CD4-positive, alpha-beta T cell treated with Interleukin-10 for 1 hour (primary cell): ENCODE results near the gene FCN2.
"Not testable (repeated sequence)": the region's sequence is repeated elsewhere in the genome, so short reads cannot be mapped to it uniquely, and the experiment has no call there.

Experiments
- DNase-seq: peaks from one replicate; pipeline ENCODE4 v3.0.0-alpha.2; 2020

Gene FCN2

GRCh38 chr9:134847752-134848432, 32.7 kb upstream of the FCN2 start:
- DNase-seq: no peak

DNA sequence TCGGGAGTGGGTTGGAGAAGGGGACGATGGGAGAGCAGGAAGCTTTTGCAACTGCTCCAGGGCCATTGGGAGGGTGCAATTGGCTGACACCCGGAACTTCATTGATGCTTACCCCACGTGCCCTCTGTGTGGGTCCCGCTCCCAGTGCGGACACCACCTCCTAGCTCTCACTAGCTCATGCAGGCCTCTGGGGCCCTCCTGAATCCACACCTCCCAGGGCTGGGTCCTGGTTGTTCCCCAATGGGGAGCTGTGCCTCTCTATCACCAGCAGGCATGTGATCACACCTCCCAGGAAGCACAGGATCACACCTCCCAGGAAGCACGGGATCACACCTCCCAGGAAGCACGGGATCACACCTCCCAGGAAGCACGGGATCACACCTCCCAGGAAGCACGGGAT, 32.1 kb upstream of the FCN2 start:
- no peak for DNase-seq

GRCh38 chr9:134850611-134851010, 30.0 kb upstream of the FCN2 start:
- DNase-seq: no peak

- DNase-seq: no peak
Measured at GRCh38 chr9:134851020-134851419, 29.6 kb upstream of the FCN2 start.

- DNase-seq: no peak
Measured at GRCh38 chr9:134852906-134853654, 27.5 kb upstream of the FCN2 start.

- no peak for DNase-seq
Measured at GRCh38 chr9:134853893-134854292, 26.7 kb upstream of the FCN2 start.

GRCh38 chr9:134854541-134854981, 26.0 kb upstream of the FCN2 start:
- DNase-seq: no peak

GRCh38 chr9:134855231-134855899, 25.2 kb upstream of the FCN2 start:
- no peak for DNase-seq

GRCh38 chr9:134855900-134856377, 24.7 kb upstream of the FCN2 start:
- no peak for DNase-seq

GRCh38 chr9:134857451-134857850, 23.2 kb upstream of the FCN2 start:
- not testable (repeated sequence) for DNase-seq

GRCh38 chr9:134858051-134858841, 22.4 kb upstream of the FCN2 start:
- no peak for DNase-seq

- DNase-seq: no peak
Measured at GRCh38 chr9:134860510-134860909, 20.1 kb upstream of the FCN2 start.

DNA sequence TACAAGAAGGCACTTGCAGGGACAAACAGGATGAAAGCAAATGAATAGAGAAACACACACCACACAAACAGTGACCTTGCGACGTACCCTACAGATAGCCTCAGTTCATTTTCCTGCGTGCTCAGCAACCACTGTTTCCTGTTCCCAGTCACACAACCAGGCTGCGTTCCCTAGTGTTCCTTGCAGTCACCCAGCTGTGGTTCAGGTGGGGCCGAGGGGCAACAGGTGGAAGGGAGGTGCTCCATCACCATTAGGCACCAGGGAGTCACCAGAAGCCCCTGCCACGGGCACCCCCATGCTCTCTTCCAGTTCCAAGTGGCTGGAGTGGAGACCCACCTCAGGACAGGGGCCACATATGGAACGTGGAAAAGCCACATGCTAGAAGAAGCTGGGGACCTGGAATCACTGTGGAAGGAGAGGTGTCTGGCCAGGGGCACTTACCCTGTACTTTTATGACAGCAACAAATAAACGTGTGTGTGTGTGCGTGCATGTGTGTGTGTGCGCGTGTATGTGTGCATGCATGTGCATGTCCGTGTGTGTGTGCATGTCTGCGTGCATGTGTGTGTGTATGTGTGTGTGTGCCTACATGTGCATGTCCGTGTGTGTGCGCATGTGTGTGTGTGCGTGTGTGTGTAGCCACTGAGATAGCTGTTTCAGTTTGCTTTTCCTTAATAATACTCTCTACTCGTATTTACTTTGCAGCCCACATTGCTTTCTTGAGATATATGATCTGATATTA, 18.8 kb upstream of the FCN2 start:
- DNase-seq: no peak

DNA sequence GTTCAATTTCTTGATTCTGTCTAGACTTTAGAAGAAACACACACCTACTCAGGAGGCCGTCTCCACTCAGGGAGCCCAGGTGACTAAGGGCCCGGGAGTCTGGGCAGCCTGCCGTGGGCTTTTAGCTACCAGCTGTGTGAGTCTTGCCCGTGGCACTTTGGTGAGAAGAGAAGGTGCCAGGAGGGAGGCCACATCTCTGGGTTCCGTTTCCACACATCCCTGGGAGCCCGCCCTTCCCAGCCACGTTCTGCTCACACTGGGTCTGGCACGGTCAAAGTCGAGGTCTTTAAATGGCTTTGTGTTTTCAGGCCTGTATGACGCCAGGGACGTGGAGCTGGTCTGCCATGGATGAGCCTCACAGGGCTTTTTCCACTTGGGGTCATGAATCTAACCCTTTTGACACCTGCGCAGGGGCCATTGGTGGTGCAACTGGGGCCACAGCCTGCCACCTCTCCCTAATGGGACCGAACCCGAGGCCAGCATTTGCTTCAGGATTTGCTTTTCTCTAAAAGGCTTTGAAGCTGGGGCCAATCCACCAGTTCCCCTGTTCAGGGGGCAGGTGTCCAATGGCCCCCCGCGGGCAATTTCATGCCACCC, 17.2 kb upstream of the FCN2 start:
- no peak for DNase-seq

DNA sequence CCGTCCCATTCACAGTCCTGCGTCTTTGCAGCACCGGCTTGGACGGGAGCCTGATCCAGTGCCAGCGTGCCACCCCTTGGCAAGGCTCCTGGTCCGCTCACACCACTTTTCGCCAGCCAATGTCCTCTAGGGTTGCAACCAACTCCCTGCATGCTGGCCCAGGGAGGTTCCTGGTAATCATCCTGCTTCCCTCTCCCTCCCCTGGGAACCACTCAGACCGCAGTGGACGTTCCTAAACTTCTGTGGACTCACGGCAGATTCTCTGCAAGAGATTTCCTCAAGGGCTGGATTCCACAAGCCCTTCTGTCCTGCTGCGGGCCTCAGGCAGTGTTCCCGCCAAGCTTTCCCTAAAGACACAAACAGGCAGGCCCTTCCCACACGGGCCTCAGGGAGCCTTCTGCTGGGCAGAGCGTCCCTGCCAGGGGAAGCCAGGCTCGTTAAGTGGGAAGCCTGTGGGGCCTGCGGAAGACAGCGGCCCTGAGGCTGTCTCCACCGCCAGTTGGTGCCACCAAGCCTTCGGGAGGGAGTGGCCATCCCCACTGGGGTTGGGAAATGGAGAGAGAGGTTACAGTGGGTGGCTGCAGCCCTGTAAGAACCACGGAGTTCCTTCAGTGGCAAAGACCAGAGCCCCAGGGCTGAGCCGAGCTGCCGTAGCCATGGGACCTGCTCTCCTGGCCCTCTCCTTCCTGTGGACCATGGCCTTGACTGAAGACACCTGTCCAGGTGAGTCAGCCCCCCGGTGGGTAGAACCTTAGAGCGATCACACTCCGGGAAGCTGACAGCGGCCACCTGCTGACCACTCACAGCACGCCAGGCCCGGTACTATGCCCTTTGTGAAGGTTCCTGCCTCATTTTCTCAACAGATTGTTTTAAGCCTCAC, 16.4 kb upstream of the FCN2 start:
- DNase-seq: no peak

DNA sequence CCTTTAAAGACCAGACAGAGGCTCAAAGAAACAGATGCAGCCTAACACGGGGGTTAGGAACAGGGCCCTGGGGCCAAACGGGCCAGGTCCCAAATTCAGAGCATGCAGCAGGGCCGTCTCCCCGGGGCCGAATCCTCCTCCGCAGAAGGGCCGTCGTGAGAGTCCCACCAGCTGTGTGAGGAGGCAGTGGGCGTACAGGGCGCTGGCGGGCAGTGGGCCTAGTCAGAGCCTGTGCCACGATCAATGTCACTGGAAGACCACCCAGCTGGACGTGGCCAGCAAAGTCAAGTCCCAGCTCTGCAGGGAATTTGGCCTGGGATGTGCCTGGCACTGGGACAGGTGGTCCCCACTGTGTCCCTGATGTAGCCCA, 15.8 kb upstream of the FCN2 start:
- no peak for DNase-seq

DNA sequence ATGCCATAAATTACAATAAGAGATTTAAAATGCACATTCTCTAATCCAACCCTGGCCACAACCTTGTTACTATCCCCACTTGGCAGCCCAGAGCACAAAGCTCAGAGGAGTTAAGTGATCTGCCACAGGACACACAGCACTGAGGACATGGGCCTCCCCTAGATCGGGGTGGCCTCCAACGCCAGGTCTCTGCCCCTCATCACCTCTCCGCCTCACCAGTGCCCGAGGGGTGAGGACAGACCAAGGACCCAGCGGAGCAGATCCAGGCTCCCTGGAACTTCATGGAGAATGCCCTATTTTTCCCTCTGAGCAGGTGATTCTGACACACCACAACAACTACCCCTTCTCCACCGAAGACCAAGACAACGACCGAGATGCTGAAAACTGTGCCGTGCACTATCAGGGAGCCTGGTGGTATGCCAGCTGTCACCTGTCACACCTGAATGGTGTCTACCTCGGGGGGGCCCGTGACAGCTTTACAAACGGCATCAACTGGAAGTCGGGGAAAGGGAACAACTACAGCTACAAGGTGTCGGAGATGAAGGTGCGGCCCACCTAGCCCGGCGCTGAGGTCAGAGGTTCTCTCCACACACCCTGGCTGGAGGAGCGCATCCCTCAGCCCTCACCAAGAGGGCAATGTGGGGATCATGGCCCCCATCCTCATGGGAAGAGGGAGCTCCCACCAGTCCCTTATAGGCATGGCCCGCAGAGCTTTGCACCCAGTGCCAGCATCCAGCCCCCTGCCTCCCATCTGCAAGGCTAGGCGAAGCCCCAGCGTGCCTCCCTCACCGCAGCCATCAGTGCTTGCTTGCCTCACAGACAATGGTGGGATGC, 12.5 kb upstream of the FCN2 start:
- no peak for DNase-seq

GRCh38 chr9:134868751-134869553, 11.7 kb upstream of the FCN2 start:
- DNase-seq: no peak
